Nephron (organoid): ENCODE data around the gene PFKFB4.
A peak's percentile ranks its signal among the peaks of the same experiment; 100 is the strongest.
"Not testable (repeated sequence)": the region's sequence is repeated elsewhere in the genome, so short reads cannot be mapped to it uniquely, and the experiment has no call there.

Source experiments
- H3K27ac Mint-ChIP-seq, 3 experiments: 2 replicates each; pipeline ENCODE4 v1.8.0; 2020; ENCODE audit warnings: mixed read lengths in 3 of 3, mild to moderate bottlenecking in 2 of 3, moderate library complexity in 1 of 3
- H3K27me3 Mint-ChIP-seq: 2 replicates; pipeline ENCODE4 v1.8.0; 2021; ENCODE audit warnings: low read depth, mild to moderate bottlenecking, moderate library complexity, mixed read lengths
- H3K36me3 Mint-ChIP-seq: 2 replicates; pipeline ENCODE4 v1.8.0; 2020; ENCODE audit warnings: low read depth, mixed read lengths
- H3K4me1 Mint-ChIP-seq: 2 replicates; pipeline ENCODE4 v1.8.0; 2020; ENCODE audit warnings: mixed read lengths
- H3K4me3 Mint-ChIP-seq, 3 experiments: 2 replicates each; pipeline ENCODE4 v1.8.0; 2020; ENCODE audit warnings: mild to moderate bottlenecking in 3 of 3, mixed read lengths in 3 of 3, moderate library complexity in 2 of 3
- H3K9me3 Mint-ChIP-seq: 2 replicates; pipeline ENCODE4 v1.8.0; 2020; ENCODE audit warnings: mixed read lengths
- CTCF ChIP-seq, 3 experiments: fragments of 200-600 bp; sonication (generic); IDR thresholded peaks; one replicate each; pipeline ENCODE4 v1.5.0; 2021; ENCODE audit warnings: antibody characterized with exemption in 3 of 3; ENCODE audit not compliant: unreplicated experiment in 3 of 3

PFKFB4 gene

GRCh38 chr3:48553886-48554845 is 2.4 kb downstream of the PFKFB4 start:
- Mint-ChIP-seq H3K36me3 (no peaks in the 10 kb centered on the region), H3K27me3 (no peaks in the 10 kb centered on the region), H3K4me3 (peak overlapping the region; percentile 90 to 92 (median 91)), H3K9me3 (no peaks in the 10 kb centered on the region), H3K27ac (no peak overlapping the region), H3K4me1 (peaks cover 30% of the 10 kb centered on the region)
- TF ChIP-seq CTCF (IDR thresholded peaks at IDR 0.05; ENCODE audit: unreplicated experiment in 3 of 3), result no peak

- Mint-ChIP-seq H3K4me3 (peak overlapping the region; percentile 23 to 51 (median 40)), H3K36me3 (peaks cover 3% of the 10 kb centered on the region), H3K9me3 (no peaks in the 10 kb centered on the region), H3K27me3 (no peaks in the 10 kb centered on the region), H3K4me1 (peaks cover 22% of the 10 kb centered on the region), H3K27ac (no peak overlapping the region)
- TF ChIP-seq CTCF (IDR thresholded peaks at IDR 0.05; ENCODE audit: unreplicated experiment in 3 of 3), result no peak
Observed at GRCh38 chr3:48553361-48553760, 3.2 kb downstream of the PFKFB4 start.

DNA sequence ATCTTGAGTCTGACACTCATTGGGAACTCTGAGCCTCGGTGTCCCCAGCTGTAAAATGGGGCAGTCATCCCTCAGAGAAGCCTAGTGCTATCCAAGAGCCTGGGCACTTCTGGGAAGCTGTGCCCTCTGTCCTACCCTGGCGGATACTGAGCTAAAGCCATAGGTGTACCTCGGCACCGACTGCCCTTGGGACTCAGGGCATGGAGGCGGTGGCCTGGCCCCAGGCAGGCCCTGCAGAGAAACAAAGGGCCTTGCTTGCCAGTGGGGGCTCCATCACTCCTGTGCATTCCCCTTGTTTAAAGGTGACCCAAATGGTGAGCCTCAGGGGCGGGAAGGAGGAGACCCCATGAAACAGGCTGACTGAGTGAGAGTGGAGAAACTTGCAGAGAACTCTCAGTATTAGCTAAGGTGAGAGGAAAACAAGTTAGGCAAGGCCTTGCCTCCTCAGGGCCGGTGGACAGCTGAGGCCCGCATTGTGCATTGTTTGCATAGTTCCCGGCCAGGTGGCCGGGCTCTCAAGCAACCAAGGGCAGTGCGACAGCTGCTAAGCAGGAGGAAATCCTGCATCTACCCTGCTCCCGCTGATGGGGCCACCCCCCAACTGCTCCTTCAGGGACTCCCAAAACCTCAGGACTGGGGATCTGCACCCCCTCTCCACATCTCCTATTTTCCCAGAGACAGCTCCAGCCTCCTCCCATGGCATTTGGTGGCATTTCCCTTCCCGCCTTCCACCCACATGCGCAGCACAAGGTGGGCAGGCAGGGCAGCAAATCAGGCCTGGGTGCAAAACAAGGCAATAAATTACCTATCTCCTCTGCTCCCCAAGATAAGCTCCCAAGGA is 4.3 kb downstream of the PFKFB4 start:
- Mint-ChIP-seq H3K4me1 (peaks cover 21% of the 10 kb centered on the region), H3K9me3 (no peaks in the 10 kb centered on the region), H3K27me3 (no peaks in the 10 kb centered on the region), H3K36me3 (peaks cover 3% of the 10 kb centered on the region), H3K4me3 (no peak overlapping the region), H3K27ac (peak overlapping the region in 1 of 3 experiments; percentile 19)
- no peak for TF ChIP-seq CTCF (IDR thresholded peaks at IDR 0.05; ENCODE audit: unreplicated experiment in 3 of 3)

- not testable (repeated sequence) for H3K36me3 Mint-ChIP-seq, H3K27me3 Mint-ChIP-seq, H3K27ac Mint-ChIP-seq, H3K9me3 Mint-ChIP-seq, H3K4me3 Mint-ChIP-seq
- peaks cover 18% of the 10 kb centered on the region for H3K4me1 Mint-ChIP-seq
Observed at GRCh38 chr3:48551651-48552050, 5.0 kb downstream of the PFKFB4 start.

GRCh38 chr3:48548729-48549705 is 7.6 kb downstream of the PFKFB4 start:
- H3K27me3 Mint-ChIP-seq, result no peaks in the 10 kb centered on the region
- H3K9me3 Mint-ChIP-seq, result no peaks in the 10 kb centered on the region
- H3K36me3 Mint-ChIP-seq, result peaks cover 15% of the 10 kb centered on the region
- no peak overlapping the region for H3K4me3 Mint-ChIP-seq
- peaks cover 10% of the 10 kb centered on the region for H3K4me1 Mint-ChIP-seq
- TF ChIP-seq CTCF (IDR thresholded peaks at IDR 0.05; ENCODE audit: unreplicated experiment in 3 of 3), result peak; percentile 78 to 82 (median 81)
- peak overlapping the region in 1 of 3 experiments; percentile 57 for H3K27ac Mint-ChIP-seq
